Measurements from ENCODE around the gene SLC7A1.

GRCh38 chr13:29483211-29483610, 112.3 kb downstream of the SLC7A1 start:
- no peak for TF ChIP-seq CTCF (conservative IDR thresholded peaks at IDR 0.05)
- TF ChIP-seq EZH2 (IDR thresholded peaks at IDR 0.05; ENCODE audit: low read depth), result no peak
